PC-3 (cell line): ENCODE data around the gene LCLAT1.

Experiments
- EZH2 ChIP-seq: fragments of 300-600 bp; sonication (generic); IDR thresholded peaks from one replicate; pipeline ENCODE4 v1.6.1; 2017; ENCODE audit warnings: antibody characterized with exemption, mild to moderate bottlenecking, low read length; ENCODE audit not compliant: unreplicated experiment
- EZH2phosphoT487 ChIP-seq: fragments of 300-600 bp; sonication (generic); IDR thresholded peaks from 2 replicates; pipeline ENCODE4 v1.6.1; 2018; ENCODE audit warnings: mild to moderate bottlenecking, antibody characterized with exemption, low read length, borderline replicate concordance
- TF ChIP-seq, protein P1 (sequence below): fragments of 300-600 bp; sonication (generic); conservative IDR thresholded peaks from 2 replicates; pipeline ENCODE4 v1.5.1; 2017; ENCODE audit warnings: antibody characterized with exemption, low read depth, mild to moderate bottlenecking, low read length

DNA sequence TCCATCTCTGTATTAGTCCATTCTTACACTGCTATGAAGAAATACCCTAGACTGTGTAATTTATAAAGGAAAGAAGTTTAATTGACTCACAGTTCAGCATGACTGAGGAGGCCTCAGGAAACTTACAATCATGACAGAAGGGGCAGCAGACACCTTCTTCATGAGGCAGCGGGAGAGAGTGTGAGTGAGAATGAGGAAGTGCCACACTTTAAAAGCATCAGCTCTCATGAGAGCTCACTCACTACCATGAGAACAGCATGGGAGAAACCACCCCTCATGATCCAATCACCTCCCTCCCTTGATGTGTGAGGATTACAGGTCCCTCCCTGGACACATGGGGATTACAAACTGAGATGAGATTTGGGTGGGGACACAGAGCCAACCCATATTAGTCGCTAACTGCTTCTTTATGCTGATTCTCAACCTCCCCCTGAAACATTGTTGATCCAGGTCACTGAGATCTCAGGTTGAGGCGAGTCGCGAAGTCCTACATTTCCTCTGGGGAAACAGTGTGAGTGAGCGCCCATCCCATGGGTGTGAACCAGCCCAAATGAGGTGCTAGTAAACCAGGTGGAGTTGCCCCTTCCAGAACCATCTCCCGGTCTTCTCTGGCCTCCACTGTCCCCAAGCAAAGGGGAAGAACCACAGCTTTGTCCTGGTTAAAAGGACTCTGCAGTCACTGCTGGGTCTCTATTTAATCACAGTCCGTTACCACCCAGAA, 236.3 kb downstream of the LCLAT1 start:
- TF ChIP-seq, protein P1, sequence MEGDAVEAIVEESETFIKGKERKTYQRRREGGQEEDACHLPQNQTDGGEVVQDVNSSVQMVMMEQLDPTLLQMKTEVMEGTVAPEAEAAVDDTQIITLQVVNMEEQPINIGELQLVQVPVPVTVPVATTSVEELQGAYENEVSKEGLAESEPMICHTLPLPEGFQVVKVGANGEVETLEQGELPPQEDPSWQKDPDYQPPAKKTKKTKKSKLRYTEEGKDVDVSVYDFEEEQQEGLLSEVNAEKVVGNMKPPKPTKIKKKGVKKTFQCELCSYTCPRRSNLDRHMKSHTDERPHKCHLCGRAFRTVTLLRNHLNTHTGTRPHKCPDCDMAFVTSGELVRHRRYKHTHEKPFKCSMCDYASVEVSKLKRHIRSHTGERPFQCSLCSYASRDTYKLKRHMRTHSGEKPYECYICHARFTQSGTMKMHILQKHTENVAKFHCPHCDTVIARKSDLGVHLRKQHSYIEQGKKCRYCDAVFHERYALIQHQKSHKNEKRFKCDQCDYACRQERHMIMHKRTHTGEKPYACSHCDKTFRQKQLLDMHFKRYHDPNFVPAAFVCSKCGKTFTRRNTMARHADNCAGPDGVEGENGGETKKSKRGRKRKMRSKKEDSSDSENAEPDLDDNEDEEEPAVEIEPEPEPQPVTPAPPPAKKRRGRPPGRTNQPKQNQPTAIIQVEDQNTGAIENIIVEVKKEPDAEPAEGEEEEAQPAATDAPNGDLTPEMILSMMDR: no peak
- TF ChIP-seq EZH2 (no peak), EZH2phosphoT487 (no peak)
